GM19438 (cell line): ENCODE data around the gene PRSS2.

ENCODE experiments used
- ATAC-seq: cut with Tn5 transposase; IDR thresholded peaks from one replicate; pipeline ENCODE4 v1.9.1; 2021; ENCODE audit warnings: low read depth; ENCODE audit not compliant: unreplicated experiment

The PRSS2 gene

GRCh38 chr7:142800088-142800487 lies 29.3 kb downstream of the PRSS2 start:
- ATAC-seq = no peak

- no peak for ATAC-seq
Measured at GRCh38 chr7:142800699-142801260, 30.0 kb downstream of the PRSS2 start.

GRCh38 chr7:142801601-142802295 lies 31.0 kb downstream of the PRSS2 start:
- no peak for ATAC-seq

- no peak for ATAC-seq
Measured at GRCh38 chr7:142802301-142802700, 31.5 kb downstream of the PRSS2 start.

GRCh38 chr7:142803901-142804300 lies 33.1 kb downstream of the PRSS2 start:
- no peak for ATAC-seq

- no peak for ATAC-seq
Measured at GRCh38 chr7:142804728-142805207, 34.0 kb downstream of the PRSS2 start.

GRCh38 chr7:142805350-142806021 lies 34.7 kb downstream of the PRSS2 start:
- ATAC-seq = no peak

- no peak for ATAC-seq
Measured at GRCh38 chr7:142806022-142806356, 35.2 kb downstream of the PRSS2 start.

GRCh38 chr7:142806957-142807356 lies 36.2 kb downstream of the PRSS2 start:
- ATAC-seq = no peak

GRCh38 chr7:142807855-142808460 lies 37.2 kb downstream of the PRSS2 start:
- ATAC-seq = no peak

- peak; percentile 26 for ATAC-seq
Measured at GRCh38 chr7:142808461-142808801, 37.7 kb downstream of the PRSS2 start.

GRCh38 chr7:142808802-142809583 lies 38.2 kb downstream of the PRSS2 start:
- peak; percentile 89 for ATAC-seq

- ATAC-seq = no peak
Measured at GRCh38 chr7:142809671-142810070, 38.9 kb downstream of the PRSS2 start.

- no peak for ATAC-seq
Measured at GRCh38 chr7:142811154-142811737, 40.5 kb downstream of the PRSS2 start.

- no peak for ATAC-seq
Measured at GRCh38 chr7:142812437-142813215, 41.9 kb downstream of the PRSS2 start.

- ATAC-seq = no peak
Measured at GRCh38 chr7:142813226-142813625, 42.5 kb downstream of the PRSS2 start.

- ATAC-seq = no peak
Measured at GRCh38 chr7:142813699-142814098, 42.9 kb downstream of the PRSS2 start.

- no peak for ATAC-seq
Measured at GRCh38 chr7:142814451-142814850, 43.7 kb downstream of the PRSS2 start.

- no peak for ATAC-seq
Measured at GRCh38 chr7:142815134-142815533, 44.4 kb downstream of the PRSS2 start.

- ATAC-seq = no peak
Measured at GRCh38 chr7:142817506-142817905, 46.7 kb downstream of the PRSS2 start.
